Measurements from ENCODE around the gene DNAI4.
"Not testable (repeated sequence)": the region's sequence is repeated elsewhere in the genome, so short reads cannot be mapped to it uniquely, and the experiment has no call there.

DNAI4 gene

DNA sequence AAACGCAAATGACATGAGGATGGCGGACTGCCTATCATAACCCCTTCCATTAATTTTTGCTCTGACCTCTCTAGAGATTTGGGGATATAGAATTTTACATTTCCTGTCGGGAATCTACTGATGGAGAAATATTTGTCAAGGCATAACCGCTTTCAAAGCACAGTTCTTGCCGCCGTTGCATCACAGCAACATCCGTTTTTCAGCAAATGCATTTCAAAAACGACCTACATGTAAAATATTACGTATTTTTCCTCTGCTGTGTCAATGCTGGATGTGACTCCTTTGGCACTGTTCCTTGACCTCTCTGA is 5.0 kb upstream of the DNAI4 start:
- DNase-seq (ENCODE audit: low read depth) = no peak

DNA sequence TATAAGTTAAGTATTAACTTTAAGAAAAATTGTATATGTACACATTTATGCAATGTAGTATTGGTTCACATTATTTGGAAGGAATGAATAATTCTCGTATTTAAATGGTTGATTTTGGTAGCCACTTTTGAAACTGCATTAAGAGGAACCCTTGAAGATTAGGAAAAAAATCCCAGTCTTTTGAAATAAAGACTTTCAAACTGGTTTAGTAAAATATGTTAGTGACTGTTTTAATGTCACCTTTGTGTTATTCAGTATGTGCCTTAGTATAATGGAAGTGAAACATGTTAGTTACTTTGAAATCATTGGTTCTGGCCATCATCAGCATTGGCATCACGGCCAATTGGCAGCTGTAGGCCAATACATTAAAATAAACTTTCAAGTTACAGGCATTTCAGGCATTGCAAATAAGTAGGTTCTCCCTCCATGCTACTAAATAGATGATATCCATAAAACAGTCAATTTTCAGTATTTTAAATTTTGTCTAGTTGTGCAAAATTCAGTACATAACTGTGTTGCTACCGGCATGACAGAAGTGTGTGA is 4.6 kb upstream of the DNAI4 start:
- no peak for DNase-seq (ENCODE audit: low read depth)

DNA sequence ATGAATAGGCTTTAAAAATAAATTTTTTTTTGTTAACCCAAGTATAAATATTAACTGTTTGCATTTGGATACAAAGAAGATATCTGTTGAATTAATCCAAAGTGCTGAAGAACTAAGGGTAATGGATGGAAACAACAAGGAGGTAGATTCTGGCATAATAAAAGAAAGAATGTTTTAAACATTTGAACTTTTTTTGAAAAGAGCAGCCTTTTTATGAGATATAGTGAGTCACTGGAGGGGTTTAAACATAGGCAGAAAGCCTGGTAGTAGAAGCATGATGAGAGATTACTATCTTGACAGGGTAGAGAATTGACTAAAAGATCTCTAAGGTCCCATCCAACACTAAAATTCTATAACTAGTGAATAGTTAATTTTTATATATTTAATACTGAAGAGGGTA is 2.9 kb upstream of the DNAI4 start:
- no peak for DNase-seq (ENCODE audit: low read depth)

DNA sequence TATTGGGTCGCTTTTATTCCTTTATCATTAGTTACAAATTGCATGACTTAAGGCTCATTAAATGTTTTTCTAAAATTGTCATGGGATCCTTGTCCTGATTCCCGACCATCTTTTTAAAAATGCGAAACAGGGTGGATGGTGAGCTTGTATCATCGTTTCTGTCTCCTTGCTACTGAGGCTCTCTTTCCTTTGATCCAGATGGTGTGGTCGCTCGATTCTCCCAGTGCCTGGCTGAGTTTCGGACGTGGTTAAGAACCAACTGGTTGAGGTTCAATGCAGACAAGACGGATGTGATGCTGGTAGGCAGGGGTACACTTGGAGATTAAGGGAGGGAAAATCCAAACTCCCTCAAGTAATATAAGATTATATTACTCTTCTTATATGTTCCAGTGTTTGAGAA is 1.3 kb upstream of the DNAI4 start:
- no peak for DNase-seq (ENCODE audit: low read depth)

DNA sequence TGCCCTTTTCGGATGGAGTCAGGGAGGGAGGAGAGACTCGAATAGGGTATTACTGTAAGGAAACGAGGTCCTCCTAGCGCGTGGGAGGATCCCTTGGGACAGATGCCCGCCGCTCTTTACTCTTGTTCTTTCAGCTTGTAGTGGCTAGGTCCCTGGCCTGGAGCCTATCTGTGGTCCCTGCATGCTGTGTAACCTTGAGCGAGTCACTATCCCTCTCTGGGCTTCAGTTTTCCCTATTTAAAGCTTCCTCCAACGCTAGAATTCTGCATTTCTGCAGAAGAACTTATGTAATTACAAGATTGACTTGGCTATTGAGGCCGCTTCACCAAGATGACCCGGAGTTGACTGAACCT is 878 bp upstream of the DNAI4 start:
- DNase-seq (ENCODE audit: low read depth) = no peak

DNA sequence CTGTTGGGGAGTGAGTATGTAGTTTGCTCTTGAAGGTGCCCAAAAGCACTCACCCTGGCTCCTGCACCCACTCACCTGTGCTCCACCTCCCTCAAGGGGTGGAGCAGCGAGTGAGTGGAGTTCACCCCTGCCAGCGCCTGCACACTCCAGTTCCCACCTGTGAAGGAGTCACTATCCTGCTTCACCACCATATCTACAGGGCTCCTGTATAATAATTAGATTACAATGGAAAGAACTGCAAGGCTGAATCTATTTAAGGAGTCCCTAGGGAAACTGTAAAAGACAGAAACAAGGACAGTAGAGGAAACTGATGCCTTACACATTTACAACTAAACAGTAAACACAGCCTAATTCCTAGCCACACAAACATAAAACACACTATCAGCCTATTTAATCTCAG is 4.1 kb downstream of the DNAI4 start:
- no peak for DNase-seq (ENCODE audit: low read depth)

DNA sequence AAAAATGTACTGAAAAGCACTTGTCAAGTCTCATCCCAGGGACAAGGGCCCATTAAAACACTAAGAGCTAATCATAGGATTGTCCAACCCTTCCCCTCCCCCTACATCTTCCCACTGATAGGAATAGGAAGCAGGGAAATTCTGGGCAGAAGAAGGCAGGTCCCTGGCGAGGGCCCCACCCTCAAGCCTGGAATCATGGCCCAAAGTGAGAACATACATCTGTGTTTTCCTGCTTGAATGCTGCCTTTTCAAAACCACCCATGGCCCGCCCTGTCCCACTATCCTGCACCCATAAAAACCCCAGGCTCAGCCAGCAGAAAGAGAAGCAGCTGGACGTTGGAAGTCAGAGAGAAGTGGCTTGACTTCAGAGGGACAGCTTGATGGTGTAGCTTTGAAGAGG is 4.8 kb downstream of the DNAI4 start:
- no peak for DNase-seq (ENCODE audit: low read depth)

DNA sequence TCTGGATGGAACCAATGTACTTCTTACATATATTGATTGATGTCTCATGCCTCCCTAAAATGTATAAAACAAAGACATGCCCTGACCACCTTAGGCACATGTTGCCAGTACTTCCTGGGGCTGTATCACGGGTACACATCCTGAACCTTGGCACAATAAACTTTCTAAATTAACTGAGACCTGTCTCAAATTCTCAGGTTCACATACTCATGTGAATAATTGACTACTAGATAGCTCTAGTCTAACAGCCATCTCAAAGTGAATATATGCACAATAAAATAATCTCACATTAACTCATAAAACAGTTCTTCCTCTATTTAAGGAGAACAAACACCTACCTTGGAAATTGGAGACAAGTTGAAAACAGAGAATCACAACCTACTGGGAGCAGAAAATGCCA is 5.6 kb downstream of the DNAI4 start:
- no peak for DNase-seq (ENCODE audit: low read depth)

DNA sequence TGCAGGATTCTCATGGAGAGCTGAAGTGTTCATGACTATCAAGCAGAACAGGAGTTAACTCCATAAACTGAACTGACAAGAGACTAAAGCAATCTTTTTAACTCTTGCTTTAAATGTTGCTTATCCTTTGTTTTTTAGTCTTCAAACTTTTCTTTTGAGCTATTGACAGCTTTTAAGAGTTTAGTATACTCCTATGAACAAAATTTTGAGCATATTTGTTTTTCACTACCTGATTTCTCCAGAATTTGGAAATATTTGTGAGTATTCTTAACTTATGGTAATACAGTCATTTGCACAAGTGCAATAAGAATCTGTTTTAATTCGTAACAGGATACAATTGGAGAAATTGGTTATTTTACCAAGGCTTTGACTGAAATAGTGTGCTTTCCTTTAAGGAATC is 7.2 kb downstream of the DNAI4 start:
- DNase-seq (ENCODE audit: low read depth) = no peak

DNA sequence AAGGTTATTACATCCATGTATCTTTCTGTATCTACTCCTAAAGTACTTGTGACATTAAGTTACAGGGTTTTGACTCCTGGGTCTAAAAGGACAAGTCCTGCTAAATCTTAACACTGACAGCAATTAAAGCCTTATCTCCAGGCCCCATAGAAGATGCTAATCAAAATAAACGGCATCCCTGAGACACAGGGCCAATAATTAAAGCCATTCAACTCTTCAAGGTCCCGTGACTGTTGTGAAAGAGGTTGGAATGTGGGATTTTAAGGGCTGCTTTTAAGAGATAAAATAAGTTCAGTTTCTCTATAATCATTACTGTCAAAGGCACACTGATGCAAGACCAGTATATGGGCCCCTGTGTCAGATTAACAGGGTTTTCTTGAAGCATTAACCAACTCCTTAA is 8.3 kb downstream of the DNAI4 start:
- no peak for DNase-seq (ENCODE audit: low read depth)

DNA sequence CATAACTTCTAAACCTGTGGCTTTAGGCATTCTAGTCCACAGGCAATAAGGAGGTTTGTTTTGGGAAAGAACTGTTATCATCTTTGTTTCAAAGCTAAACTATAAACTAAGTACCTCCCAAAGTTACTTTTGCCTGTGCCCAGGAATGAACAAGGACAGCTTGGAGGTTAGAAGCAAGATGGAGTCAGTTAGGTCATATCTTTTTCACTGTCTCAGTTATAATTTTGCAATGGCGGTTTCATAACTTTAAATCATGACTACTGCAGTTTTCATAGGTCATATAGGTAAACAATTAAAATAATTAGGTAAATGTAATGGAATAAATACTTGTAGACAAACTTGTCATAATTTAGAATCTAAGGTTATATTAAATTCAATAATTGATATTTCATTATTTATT is 9.5 kb downstream of the DNAI4 start:
- DNase-seq (ENCODE audit: low read depth) = not testable (repeated sequence)

DNA sequence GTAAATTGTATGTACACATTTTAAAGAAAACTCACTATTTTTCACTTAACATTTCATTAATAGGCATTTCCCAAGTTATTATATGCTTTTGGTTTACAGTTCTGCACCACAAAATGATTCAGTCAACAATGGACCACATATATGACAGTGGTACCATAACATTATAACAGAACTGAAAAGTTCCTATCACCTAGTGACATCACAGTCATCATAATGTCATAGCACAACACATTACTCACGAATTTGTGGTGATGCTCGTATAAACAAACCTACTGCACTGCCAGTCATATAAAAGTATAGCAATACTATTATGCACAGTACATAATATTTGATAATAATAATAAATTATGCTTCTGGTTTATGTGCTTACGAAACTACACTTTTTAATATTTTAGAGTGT is 30.9 kb downstream of the DNAI4 start:
- DNase-seq (ENCODE audit: low read depth) = no peak

DNA sequence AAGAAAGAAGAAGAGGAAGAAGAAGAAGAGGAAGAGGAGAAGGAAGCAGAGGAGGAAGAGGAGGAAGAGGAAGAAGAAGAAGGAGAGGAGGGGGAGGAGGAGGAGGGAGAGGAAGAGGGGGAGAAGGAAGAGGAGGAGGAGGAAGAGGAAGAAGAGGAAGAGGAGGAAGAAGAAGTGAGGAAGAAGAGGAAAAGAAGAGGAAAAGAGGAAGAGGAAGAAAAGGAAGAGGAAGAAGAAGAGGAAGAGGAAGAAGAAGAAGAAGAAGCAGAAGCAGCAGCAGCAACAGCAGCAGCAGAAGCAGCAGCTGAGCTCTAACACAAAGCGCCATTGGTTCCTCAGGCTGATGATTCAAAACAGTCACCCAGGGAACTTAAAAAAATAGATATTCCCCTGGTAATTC is 34.0 kb downstream of the DNAI4 start:
- no peak for DNase-seq (ENCODE audit: low read depth)

DNA sequence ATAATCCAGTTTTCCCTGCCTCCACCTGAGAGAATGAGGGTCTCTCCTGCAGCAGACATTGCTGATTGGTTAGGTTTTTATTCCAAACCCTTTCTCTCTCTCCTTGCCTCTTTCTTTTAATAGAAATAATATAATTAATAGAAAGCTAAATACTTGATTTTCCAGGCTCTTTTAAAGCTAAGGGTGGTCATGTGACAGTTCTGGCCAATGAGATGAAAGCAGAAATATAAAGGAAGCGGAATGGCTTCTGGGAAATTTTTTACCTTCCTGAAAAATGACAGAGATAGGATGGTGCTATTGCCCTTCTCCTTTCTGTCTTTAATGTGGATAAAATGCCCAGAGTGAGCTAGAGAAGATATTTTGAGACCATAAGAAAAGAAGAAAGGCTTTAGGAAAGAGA is 35.6 kb downstream of the DNAI4 start:
- DNase-seq (ENCODE audit: low read depth) = no peak

DNA sequence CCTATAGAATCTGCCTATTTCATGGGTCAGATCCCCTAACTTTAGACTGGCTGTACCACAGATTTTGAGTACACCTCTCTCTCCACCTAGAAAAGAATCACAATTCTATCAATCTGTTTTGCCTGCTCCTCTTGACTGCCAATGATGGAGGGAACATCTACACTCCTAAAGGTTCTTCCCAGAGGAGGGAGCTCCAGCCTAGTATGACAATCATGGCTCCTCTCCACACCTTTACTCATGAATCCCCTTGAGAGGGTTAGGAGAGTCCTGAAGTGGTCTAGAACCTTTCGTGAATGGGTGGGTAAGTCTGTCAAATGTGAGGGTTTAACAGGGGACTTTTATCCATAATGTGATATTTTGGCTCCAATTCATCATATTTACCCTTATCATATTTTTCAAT is 48.0 kb downstream of the DNAI4 start:
- no peak for DNase-seq (ENCODE audit: low read depth)

DNA sequence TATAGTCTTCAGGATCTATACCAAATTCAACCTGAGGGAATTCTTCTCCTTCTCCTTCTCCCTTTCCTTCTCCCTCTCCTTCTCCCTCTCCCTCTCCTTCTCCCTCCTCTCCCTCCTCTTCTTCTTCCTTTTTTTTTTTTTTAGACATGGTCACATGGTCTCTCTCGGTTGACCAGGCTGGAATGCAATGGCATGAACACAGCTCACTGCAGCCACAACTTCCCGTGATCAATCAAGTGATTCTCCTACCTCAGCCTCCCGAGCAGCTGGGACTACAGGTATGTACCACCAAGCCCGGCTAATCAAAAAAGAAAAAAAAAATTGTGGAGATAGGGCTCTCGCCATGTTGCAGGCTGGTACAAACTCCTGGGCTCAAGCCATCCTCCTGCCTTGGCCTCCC is 51.5 kb downstream of the DNAI4 start:
- DNase-seq (ENCODE audit: low read depth) = no peak

DNA sequence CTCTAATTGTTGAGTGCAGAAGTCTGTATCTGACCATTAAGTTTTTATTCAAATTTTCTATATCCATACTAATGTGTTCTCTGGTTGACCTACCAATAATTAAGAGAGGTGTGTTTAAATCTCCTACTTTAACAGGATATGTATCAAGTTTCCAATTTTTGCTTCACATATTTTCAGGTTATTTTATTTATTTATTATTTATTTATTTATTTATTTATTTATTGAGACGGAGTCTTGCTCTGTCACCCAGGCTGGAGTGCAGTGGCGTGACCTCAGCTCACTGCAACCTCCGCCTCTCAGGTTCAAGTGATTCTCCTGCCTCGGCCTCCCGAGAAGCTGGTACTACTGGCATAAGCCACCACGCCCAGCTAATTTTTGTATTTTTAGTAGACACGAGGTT is 52.6 kb downstream of the DNAI4 start:
- not testable (repeated sequence) for DNase-seq (ENCODE audit: low read depth)

DNA sequence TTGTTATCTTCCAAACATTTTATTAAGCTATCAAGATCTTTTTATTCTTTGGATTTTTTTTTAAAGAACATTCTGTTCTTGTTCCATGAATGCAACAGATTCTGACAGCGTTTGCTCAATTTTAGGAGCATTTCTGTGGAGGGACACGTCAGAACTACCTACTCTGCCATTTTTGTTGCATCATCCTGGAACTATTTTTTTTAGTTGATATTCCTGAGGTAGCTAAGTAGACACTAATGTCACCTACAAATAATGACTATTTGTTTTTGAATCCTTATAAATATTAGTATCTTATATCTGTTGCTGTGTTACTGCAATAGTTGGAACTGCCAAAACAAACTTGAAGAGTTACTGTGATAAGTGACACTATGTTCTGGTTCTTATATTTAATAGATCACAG is 57.2 kb downstream of the DNAI4 start:
- DNase-seq (ENCODE audit: low read depth) = no peak

DNA sequence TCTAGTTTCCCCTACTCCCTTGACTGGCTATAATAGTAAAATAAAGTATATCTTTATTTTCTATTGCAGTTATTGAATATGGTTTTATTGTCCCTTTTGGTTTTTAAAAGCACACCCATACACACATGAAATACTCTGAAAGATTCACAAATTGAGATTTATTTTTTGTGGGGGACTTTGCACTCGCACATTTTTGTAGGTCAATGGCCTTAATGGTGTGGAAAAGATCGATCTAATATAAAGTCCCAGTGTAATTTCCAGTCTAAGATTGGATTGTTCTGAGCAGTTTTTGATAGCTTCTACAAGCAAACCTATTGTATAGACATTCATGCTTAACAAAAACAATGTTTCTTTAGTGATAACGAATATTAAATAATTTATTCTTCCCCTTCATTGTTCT is 64.1 kb downstream of the DNAI4 start:
- DNase-seq (ENCODE audit: low read depth) = no peak

DNA sequence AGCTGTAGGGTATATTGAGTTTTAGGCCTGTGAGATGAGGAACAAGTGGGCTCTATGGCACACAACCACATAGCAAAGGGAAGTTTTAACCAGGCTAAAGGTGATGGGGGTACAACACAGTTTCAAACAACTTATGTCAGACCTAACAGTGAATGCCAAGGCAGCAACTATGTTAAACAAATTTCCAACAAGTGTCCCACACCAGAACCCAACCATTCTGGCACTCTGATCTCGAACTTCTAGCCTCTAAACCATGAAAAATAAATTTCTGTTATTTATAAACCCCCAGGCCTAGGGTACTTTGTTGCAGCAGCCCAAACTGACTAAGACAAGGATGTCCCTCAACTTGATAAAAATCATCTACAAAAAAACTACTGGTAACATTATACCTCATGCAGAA is 71.3 kb downstream of the DNAI4 start:
- DNase-seq (ENCODE audit: low read depth) = no peak

DNA sequence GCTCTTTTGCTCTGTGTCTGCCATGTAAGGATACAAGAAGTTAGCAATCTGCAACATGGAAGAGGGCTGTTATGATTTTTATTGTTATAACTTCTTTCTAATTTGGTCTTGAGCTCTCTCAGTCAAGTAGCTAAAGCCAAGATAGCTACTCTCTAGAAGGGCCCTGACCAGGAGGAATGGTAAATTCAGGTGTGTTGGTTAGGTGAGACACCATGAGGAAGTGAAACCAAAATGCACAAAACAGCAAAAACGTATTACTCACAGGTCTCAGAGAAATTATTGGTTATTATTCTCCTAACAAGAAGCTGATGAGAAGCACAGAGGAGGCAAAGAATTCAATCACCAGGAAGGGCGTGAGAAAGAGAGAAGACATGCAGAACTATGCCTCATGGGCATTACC is 71.8 kb downstream of the DNAI4 start:
- no peak for DNase-seq (ENCODE audit: low read depth)

DNA sequence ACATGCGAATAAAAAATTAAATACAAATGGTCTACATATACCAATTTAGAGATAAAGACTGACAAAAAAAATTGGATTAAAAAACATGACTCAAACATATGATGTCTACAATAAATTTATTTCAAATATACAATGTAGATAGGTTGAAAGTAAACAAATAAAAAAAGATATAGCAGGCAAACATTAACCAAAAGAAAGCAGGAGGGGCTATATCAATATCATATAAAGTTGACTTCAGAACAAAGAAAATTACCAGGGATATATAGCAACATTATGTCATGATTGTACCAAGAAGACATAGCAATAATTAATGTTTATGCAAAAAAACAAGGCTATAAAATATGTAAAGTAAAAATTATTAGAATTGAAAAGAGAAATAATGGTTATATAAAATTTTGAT is 73.7 kb downstream of the DNAI4 start:
- no peak for DNase-seq (ENCODE audit: low read depth)

DNA sequence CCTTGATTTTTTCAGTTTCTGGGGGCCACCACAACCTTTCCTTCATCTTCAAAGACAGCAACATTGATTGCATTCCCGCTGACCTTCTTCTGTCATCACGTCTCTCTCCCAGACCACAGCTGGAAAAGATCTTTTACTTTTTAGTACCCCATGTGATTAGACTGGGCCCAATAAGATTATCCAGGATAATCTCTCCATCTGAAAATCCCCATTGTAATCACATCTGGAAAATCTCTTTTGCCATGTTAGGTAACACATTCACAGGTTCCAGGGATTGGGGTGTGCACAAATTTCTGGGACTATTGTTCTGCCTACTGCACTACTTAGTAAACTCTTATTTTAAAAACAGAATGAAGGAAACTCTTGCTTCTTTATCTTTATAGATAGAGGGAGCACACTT is 76.5 kb downstream of the DNAI4 start:
- no peak for DNase-seq (ENCODE audit: low read depth)

DNA sequence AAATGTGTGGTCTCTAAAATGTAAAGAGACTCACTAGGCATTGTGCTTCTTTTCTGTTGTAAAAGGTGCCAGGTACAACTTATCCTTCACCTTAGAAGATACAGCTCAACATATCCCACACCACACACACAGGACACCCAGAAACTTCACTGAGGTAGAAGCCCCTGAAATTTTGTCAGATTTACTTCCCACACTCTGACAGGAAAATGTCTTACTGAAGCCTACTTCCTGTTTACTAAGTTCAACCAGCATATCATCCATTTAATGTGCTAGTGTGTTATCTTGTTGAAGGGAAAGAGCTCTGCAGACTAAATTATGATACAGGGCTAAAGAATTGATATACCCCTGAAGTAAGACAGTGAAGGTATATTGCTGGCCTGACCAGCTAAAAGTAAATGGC is 83.7 kb downstream of the DNAI4 start:
- no peak for DNase-seq (ENCODE audit: low read depth)

DNA sequence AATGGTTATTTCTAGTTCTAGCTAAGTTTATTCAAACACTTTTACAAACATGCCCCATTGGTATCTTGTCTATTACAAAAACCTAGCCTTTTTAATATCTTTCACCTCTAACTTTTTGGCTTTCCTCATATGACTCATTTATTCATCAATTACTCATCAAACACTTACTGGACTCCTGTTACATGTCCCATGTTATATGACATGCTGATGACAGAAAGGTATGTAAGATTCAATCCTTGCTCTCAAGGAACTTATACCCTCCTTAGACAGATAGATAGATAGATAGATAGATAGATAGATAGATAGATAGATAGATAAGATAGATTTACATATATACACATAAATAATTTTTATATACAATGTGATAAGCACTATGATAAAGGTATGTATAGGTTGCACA is 89.7 kb downstream of the DNAI4 start:
- DNase-seq (ENCODE audit: low read depth) = no peak

DNA sequence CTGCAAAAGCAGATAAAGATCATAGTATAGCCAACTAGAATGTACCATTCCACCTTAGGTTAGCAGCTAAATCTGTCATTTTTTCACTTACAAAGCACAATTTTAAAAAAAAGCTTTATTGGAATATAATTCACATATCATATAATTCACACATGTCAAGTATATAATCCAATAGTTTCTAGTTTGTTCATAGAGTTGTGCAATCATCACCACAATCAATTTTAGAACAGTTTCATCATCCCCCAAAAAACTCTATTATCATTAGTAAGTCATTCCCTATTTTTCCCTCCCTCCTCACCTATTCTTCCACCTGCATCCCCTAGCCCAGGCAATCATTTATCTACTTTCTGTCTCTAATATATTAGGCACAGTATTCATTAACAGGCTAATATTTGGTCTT is 91.5 kb downstream of the DNAI4 start:
- DNase-seq (ENCODE audit: low read depth) = no peak

All from GM04503 (cell line).